GM18498 (cell line): Measurements from ENCODE around the gene OSBPL1A.

Experiments
- ATAC-seq: cut with Tn5 transposase; IDR thresholded peaks from one replicate; pipeline ENCODE4 v1.9.1; 2021; ENCODE audit warnings: mild to moderate bottlenecking, moderate library complexity; ENCODE audit not compliant: unreplicated experiment

Gene OSBPL1A

GRCh38 chr18:24270358-24270936 is 127.2 kb downstream of the OSBPL1A start:
- ATAC-seq, result no peak

- ATAC-seq, result no peak
Observed at GRCh38 chr18:24268784-24269550, 128.7 kb downstream of the OSBPL1A start.

- ATAC-seq, result no peak
Observed at GRCh38 chr18:24267878-24268277, 129.7 kb downstream of the OSBPL1A start.

DNA sequence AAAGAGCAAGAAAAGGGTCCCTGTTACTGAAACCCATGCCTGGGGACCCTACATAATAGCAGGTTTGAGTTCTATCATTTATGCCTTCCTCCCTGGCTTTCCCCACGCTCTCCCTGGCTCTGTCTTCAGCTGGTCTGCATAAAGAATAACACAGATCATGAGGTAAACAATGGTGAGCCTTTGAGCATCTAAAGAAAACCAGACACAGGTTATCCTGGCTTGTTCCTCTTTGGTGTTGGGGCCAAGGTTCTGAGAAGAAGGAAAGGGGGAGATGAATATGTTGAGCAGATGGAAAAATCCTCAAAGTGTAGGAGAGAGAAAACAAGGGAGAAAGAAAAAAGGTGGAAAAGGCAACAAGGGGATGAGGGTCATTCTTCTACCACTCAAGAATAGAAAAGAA is 131.5 kb downstream of the OSBPL1A start:
- ATAC-seq, result no peak

DNA sequence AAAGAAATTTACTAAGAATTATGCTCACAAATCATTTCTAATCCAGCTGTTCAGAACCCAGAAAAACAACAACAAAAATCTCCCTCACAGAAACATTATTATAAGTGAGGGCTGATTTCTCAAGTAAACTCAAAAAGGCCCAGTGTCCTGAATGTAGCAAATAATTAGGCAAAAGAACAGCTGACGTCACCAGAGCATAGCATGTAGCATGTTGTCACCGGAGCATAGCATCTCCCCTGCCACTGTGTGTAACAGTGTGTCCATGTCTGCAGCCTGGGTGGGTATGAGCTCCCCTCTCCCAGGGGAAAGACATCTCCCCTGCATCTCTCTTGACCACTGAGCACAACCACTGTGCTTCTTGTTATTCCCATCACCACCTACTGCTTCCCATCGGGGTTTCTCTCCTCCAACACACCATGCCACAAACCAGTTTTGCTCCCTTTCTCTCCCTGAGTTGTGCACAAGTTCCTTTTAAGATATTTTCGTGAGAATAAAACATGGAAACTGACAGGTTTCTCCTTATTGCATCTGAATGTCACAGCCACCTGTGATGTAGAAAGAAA is 132.0 kb downstream of the OSBPL1A start:
- no peak for ATAC-seq

GRCh38 chr18:24263050-24263449 is 134.6 kb downstream of the OSBPL1A start:
- ATAC-seq, result no peak

DNA sequence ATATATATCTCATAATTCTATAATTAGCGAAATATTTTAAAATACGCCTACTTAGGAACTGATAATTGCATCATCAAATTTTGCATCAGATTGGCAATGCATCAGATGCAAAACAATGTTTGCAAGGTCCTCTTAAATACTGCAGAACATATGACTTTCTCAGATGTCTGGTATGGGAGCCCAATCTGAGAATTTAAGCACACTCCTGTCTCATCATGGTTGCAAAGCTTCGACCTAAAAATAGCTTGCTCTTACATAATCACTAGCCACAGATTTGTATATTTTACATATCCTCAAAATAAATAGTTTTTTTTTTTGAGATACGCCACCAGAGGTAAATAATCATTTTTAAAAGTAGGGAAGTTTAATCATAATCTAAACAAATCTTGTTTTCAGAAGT is 135.5 kb downstream of the OSBPL1A start:
- no peak for ATAC-seq

DNA sequence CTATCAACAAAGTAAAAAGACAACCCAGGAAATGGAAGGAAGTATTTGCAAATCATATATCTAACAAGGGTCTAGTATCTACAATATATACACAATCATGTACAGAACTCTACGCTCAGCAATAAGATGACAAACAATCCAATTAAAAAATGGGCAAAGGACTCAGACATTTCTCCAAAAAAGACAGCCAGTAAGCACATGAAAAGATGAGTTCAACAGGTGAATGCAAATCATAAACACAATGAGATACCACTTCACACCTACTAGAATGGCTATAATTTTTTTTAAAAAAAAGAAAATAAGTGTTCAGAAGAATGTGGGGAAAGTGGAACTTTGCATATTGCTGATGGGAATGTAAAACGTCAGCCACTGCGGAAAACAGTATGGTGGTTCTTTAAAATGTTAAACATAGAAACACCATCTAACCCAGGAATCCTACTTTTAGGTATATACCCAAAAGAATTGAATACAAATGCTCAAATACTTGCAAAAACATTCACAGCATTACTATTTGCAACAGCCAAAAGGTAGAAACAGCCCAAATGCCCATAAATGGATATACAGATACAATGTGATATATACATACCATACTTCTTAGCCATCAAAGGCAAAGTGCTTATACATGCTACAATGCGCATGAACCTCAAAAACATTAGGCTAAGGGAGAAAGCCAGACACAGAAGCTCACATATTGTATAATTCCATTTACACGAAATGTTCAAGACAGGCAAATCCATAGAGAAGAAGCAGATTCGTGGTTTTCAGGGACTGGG is 137.6 kb downstream of the OSBPL1A start:
- no peak for ATAC-seq

DNA sequence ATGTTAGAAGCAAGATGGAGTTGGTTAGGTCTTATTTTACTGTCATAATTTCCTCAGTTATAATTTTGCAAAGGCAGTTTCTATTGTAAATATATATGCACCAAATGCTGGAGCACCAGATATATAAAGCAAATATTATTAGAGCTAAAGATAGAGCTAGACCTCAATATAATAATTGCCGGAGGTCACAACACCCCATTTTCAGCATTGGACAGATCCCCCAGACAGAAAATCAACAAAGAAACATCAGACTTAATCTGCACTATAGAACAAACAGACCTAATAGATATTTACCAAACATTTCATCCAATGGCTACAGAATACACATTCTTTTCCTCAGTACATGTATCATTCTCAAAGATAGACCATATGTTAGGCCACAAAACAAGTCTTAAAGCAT is 143.6 kb downstream of the OSBPL1A start:
- ATAC-seq, result no peak

DNA sequence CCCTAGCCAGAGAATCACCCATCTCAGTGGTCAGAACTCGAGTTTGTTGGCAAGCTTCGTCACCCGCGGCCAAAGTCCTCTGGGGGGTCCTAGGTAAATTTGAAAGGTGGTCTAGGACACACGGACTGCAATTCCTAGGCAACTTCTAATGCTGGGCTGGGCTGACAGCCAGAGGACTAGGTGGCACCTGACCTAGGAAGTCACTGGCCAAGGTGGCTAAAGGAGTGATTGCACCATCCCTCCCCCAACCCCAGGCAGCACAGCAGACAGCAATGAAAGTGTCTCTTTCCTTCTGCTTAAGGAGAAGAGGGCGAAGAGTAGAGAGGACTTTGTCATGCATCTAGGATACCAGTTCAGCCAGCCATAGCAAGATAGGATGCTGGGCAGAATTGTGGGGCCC is 147.9 kb downstream of the OSBPL1A start:
- ATAC-seq, result no peak

GRCh38 chr18:24248359-24248758 is 149.3 kb downstream of the OSBPL1A start:
- no peak for ATAC-seq

GRCh38 chr18:24246143-24246542 is 151.5 kb downstream of the OSBPL1A start:
- peak; percentile 90 for ATAC-seq

- no peak for ATAC-seq
Observed at GRCh38 chr18:24244698-24245097, 152.9 kb downstream of the OSBPL1A start.

DNA sequence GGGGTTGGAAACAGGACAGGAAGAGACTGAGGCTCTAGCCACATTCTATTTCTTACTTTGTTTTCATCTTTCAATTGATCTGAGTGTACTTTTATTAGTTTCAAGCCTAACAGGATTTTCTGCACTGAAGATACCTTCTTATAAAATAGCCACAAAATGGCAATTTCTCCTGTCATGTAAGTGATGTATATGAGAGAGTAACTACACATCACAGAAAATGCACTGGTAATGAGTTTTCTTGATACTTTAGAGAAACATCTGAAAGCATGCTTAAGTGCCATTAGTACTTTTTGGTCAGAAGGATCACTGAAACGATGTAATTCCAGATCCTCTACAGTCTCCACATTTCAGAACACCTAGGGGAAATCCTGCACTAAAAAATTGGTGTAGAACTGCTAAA is 153.9 kb downstream of the OSBPL1A start:
- ATAC-seq, result no peak

DNA sequence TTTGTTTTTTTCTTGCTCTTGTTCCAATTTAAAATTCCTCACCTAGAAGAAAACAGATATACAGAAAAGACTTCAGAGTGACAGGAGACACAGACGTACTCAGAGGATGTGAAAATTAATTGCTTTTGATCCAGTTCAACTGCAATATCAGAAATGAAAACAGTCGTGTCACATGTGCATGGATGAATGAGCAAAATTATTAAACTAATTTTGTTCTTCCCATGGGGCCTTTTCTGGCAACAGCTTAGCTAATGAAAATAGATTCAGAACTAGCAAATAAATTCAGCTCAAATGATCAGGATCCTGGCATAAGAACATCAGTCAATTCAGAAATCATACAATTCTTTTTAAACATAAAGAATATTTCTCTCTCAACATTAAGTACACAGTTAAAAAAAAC is 158.3 kb downstream of the OSBPL1A start:
- no peak for ATAC-seq

DNA sequence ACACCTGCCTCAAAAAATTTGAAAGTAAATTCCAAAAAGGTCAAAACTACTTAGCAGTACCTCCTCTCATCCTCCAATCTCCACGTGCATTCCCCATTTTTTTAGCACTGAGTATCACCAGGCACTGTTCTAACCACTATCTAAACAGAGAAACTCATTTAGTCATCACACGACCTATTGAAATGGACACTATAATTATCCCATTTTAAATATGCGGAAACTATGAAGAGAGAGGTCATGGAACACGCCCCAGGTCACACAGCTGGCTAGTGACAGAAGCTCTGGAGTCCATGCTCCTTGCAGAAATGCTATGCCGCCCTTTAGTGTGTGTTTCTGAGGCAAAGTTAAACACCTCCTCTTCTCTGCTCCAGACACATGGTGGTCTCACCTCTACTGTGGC is 159.2 kb downstream of the OSBPL1A start:
- ATAC-seq, result no peak

DNA sequence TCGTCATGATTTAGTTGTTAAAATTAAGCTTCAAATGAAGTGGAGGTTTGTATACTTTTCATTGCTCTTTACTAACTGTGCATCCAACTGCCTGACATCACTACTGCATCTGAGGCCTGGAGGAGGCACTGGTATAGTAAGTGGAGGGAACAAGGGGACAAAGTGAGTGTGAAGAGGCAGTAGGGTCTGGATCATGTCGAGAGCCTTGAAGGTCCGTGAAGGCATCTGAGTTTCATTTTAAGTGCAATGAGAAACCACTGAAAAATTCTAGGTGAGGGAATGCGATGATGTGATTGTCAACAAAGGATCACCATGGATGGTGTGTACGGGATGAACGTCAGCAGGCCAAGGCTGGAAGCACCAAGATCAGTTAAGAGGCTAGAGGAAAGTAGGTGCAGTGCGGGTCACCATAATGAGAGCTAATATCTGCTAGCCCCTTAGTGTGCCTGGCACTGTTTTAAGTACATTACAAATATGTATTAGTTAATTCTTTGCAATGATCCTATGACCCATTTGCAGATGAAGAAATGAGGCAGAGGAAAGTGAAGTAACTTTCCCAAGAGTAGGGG is 162.7 kb downstream of the OSBPL1A start:
- no peak for ATAC-seq

- no peak for ATAC-seq
Observed at GRCh38 chr18:24234330-24234729, 163.3 kb downstream of the OSBPL1A start.

- ATAC-seq, result no peak
Observed at GRCh38 chr18:24232800-24233199, 164.8 kb downstream of the OSBPL1A start.

- no peak for ATAC-seq
Observed at GRCh38 chr18:24231773-24232735, 165.6 kb downstream of the OSBPL1A start.
